Parathyroid adenoma (tissue), 2 donors: ENCODE data around the gene RFX6.

Experiments
- H2AFZ ChIP-seq: fragments of 300-600 bp; sonication (generic); one replicate; pipeline ENCODE4 v1.7.0; 2017; ENCODE audit warnings: antibody characterized with exemption, mild to moderate bottlenecking
- H3K27ac ChIP-seq: fragments of 300-600 bp; sonication (generic); one replicate; pipeline ENCODE4 v1.7.0; 2017
- H3K27me3 ChIP-seq: fragments of 300-600 bp; sonication (generic); one replicate; pipeline ENCODE4 v1.7.0; 2017; ENCODE audit warnings: low read length; ENCODE audit not compliant: control insufficient read depth, insufficient read depth
- H3K36me3 ChIP-seq: fragments of 300-600 bp; sonication (generic); one replicate; pipeline ENCODE4 v1.7.0; 2017; ENCODE audit warnings: low read length; ENCODE audit not compliant: control insufficient read depth, insufficient read depth
- H3K4me1 ChIP-seq: fragments of 300-600 bp; sonication (generic); one replicate; pipeline ENCODE4 v1.7.0; 2017; ENCODE audit warnings: control low read depth
- H3K4me2 ChIP-seq: fragments of 300-600 bp; sonication (generic); one replicate; pipeline ENCODE4 v1.7.0; 2017; ENCODE audit warnings: low read length
- H3K4me3 ChIP-seq: fragments of 300-600 bp; sonication (generic); one replicate; pipeline ENCODE4 v1.7.0; 2017; ENCODE audit warnings: low read depth, low read length
- H3K79me2 ChIP-seq: fragments of 300-600 bp; sonication (generic); one replicate; pipeline ENCODE4 v1.7.0; 2017; ENCODE audit warnings: control low read depth
- H3K9ac ChIP-seq: fragments of 300-600 bp; sonication (generic); one replicate; pipeline ENCODE4 v1.7.0; 2017; ENCODE audit warnings: mild to moderate bottlenecking
- H3K9me3 ChIP-seq: fragments of 300-600 bp; sonication (generic); one replicate; pipeline ENCODE4 v1.7.0; 2017; ENCODE audit warnings: low read length; ENCODE audit not compliant: control insufficient read depth
- CTCF ChIP-seq: fragments of 300-600 bp; sonication (generic); IDR thresholded peaks from one replicate; pipeline ENCODE4 v1.7.0; 2017; ENCODE audit warnings: antibody characterized with exemption, mild to moderate bottlenecking
- donor health status: primary hyperparathyroidism.

The RFX6 gene

GRCh38 chr6:116948533-116949304, 71.7 kb downstream of the RFX6 start:
- no peaks in the 10 kb centered on the region for H3K79me2 ChIP-seq
- no peak overlapping the region for H3K4me3 ChIP-seq
- H3K4me1 ChIP-seq, result no peaks in the 10 kb centered on the region
- no peaks in the 10 kb centered on the region for H3K36me3 ChIP-seq
- H3K9me3 ChIP-seq, result no peaks in the 10 kb centered on the region
- no peak overlapping the region for H3K4me2 ChIP-seq
- no peak overlapping the region for H2AFZ ChIP-seq
- TF ChIP-seq CTCF, result no peak
- H3K9ac ChIP-seq, result no peak overlapping the region
- H3K27me3 ChIP-seq, result no peaks in the 10 kb centered on the region
- no peak overlapping the region for H3K27ac ChIP-seq

- no peaks in the 10 kb centered on the region for H3K27me3 ChIP-seq
- H3K9me3 ChIP-seq, result no peaks in the 10 kb centered on the region
- no peaks in the 10 kb centered on the region for H3K79me2 ChIP-seq
- no peak overlapping the region for H3K4me3 ChIP-seq
- H2AFZ ChIP-seq, result no peak overlapping the region
- no peak for TF ChIP-seq CTCF
- H3K36me3 ChIP-seq, result no peaks in the 10 kb centered on the region
- H3K9ac ChIP-seq, result no peak overlapping the region
- H3K27ac ChIP-seq, result no peak overlapping the region
- H3K4me2 ChIP-seq, result no peak overlapping the region
- H3K4me1 ChIP-seq, result no peaks in the 10 kb centered on the region
Observed at GRCh38 chr6:116949964-116950363, 72.9 kb downstream of the RFX6 start.

- H3K4me2 ChIP-seq, result no peak overlapping the region
- no peak overlapping the region for H2AFZ ChIP-seq
- no peaks in the 10 kb centered on the region for H3K36me3 ChIP-seq
- H3K27me3 ChIP-seq, result no peaks in the 10 kb centered on the region
- H3K4me1 ChIP-seq, result no peaks in the 10 kb centered on the region
- no peak overlapping the region for H3K9ac ChIP-seq
- H3K79me2 ChIP-seq, result no peaks in the 10 kb centered on the region
- no peak overlapping the region for H3K4me3 ChIP-seq
- no peaks in the 10 kb centered on the region for H3K9me3 ChIP-seq
- no peak overlapping the region for H3K27ac ChIP-seq
- no peak for TF ChIP-seq CTCF
Observed at GRCh38 chr6:116954335-116954734, 77.3 kb downstream of the RFX6 start.

GRCh38 chr6:116954938-116955337, 77.9 kb downstream of the RFX6 start:
- H3K27me3 ChIP-seq, result no peaks in the 10 kb centered on the region
- TF ChIP-seq CTCF, result no peak
- H2AFZ ChIP-seq, result no peak overlapping the region
- H3K4me3 ChIP-seq, result no peak overlapping the region
- no peak overlapping the region for H3K4me2 ChIP-seq
- no peak overlapping the region for H3K9ac ChIP-seq
- H3K4me1 ChIP-seq, result no peaks in the 10 kb centered on the region
- H3K36me3 ChIP-seq, result no peaks in the 10 kb centered on the region
- H3K79me2 ChIP-seq, result no peaks in the 10 kb centered on the region
- no peak overlapping the region for H3K27ac ChIP-seq
- H3K9me3 ChIP-seq, result no peaks in the 10 kb centered on the region

- Histone ChIP-seq H3K4me3 (no peak overlapping the region), H3K36me3 (no peaks in the 10 kb centered on the region), H3K9ac (no peak overlapping the region), H3K9me3 (no peaks in the 10 kb centered on the region), H3K4me1 (no peaks in the 10 kb centered on the region), H2AFZ (no peak overlapping the region), H3K27ac (no peak overlapping the region), H3K79me2 (no peaks in the 10 kb centered on the region), H3K27me3 (no peaks in the 10 kb centered on the region), H3K4me2 (no peak overlapping the region)
- no peak for TF ChIP-seq CTCF
Observed at GRCh38 chr6:116955773-116956172, 78.7 kb downstream of the RFX6 start.
